T-helper 1 cell (primary cell): Measurements from ENCODE around the gene SLC12A5.

Experiments used
- DNase-seq, 5 donors: peaks; one replicate each; pipeline ENCODE4 v3.0.0-alpha.2; 2012 to 2020

The SLC12A5 gene

GRCh38 chr20:46006964-46007363, 22.1 kb upstream of the SLC12A5 start:
- no peak for DNase-seq

GRCh38 chr20:46007671-46008070, 21.3 kb upstream of the SLC12A5 start:
- DNase-seq: no peak

GRCh38 chr20:46009816-46010215, 19.2 kb upstream of the SLC12A5 start:
- DNase-seq: no peak

GRCh38 chr20:46010491-46011391, 18.3 kb upstream of the SLC12A5 start:
- DNase-seq: peak; percentile 26 to 60 (median 48)

- DNase-seq: peak in 1 of 5 donors; percentile 51
Observed at GRCh38 chr20:46011631-46012482, 17.2 kb upstream of the SLC12A5 start.

GRCh38 chr20:46012921-46013320, 16.1 kb upstream of the SLC12A5 start:
- no peak for DNase-seq

- DNase-seq: no peak
Observed at GRCh38 chr20:46013322-46013828, 15.6 kb upstream of the SLC12A5 start.

- peak; percentile 41 to 68 (median 64) for DNase-seq
Observed at GRCh38 chr20:46013829-46014516, 15.0 kb upstream of the SLC12A5 start.

- DNase-seq: no peak
Observed at GRCh38 chr20:46014517-46015396, 14.3 kb upstream of the SLC12A5 start.

GRCh38 chr20:46017272-46017671, 11.7 kb upstream of the SLC12A5 start:
- DNase-seq: no peak

- no peak for DNase-seq
Observed at GRCh38 chr20:46018112-46018511, 10.9 kb upstream of the SLC12A5 start.

- no peak for DNase-seq
Observed at GRCh38 chr20:46018611-46019010, 10.4 kb upstream of the SLC12A5 start.

GRCh38 chr20:46020555-46020954, 8.5 kb upstream of the SLC12A5 start:
- DNase-seq: no peak

- peak in 2 of 5 donors; percentile 37 to 58 for DNase-seq
Observed at GRCh38 chr20:46021361-46022359, 7.4 kb upstream of the SLC12A5 start.

- DNase-seq: peak; percentile 48 to 68 (median 63)
Observed at GRCh38 chr20:46022411-46023147, 6.4 kb upstream of the SLC12A5 start.

GRCh38 chr20:46023148-46023484, 5.9 kb upstream of the SLC12A5 start:
- no peak for DNase-seq

GRCh38 chr20:46023999-46024398, 5.0 kb upstream of the SLC12A5 start:
- no peak for DNase-seq

GRCh38 chr20:46025376-46025783, 3.6 kb upstream of the SLC12A5 start:
- DNase-seq: no peak

- DNase-seq: no peak
Observed at GRCh38 chr20:46027245-46027853, 1.7 kb upstream of the SLC12A5 start.
